Astrocyte of the cerebellum (primary cell): ENCODE data around the gene PARD3B.

Experiments used
- DNase-seq: peaks from one replicate; pipeline ENCODE4 v3.0.0-alpha.2; 2011; ENCODE audit warnings: low read depth
- H3K4me3 ChIP-seq: 2 replicates; pipeline ENCODE4 v1.5.1; 2011; ENCODE audit warnings: mild to moderate bottlenecking, low read depth, low read length, moderate library complexity
- CTCF ChIP-seq: IDR thresholded peaks from 2 replicates; pipeline ENCODE4 v1.5.1; 2012; ENCODE audit warnings: low read length, low read depth, moderate library complexity, mild to moderate bottlenecking; ENCODE audit errors: missing control alignments
- in situ Hi-C: cut with HindIII; loops from 2 replicates; pipeline ENCODE4 v1.10.0; 2017; ENCODE audit warnings: low sequenced_read_pairs

Gene PARD3B

DNA sequence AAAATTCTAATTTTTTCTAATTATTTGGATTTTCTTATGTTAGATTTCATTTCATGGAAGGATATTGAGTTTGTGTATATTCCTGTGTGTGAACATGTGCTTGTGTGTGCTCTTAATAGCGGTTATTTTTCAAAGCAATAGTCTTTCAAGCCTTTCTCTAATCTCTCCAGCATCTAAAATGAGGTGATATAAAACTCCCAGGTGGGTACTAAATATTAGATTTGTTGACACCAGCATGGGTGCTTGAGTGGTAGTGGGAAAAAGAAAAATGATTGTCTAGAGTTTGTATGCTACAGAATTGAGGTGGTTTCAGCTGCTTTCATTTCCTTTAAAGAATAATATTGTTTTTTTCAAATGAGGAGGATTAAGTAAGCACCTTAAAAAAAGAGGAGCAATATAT lies 296.8 kb downstream of the PARD3B start:
- no peak for TF ChIP-seq CTCF

GRCh38 chr2:204842661-204843485 lies 297.6 kb downstream of the PARD3B start:
- DNase-seq: peak; percentile 82
- in situ Hi-C loops: no loop called here
- no peak overlapping the region for H3K4me3 ChIP-seq
- TF ChIP-seq CTCF: no peak

More for the DNA sequence above, 296.8 kb downstream of the PARD3B start:
- no peak for DNase-seq
- in situ Hi-C loops: no loop called here
- no peak overlapping the region for H3K4me3 ChIP-seq

DNA sequence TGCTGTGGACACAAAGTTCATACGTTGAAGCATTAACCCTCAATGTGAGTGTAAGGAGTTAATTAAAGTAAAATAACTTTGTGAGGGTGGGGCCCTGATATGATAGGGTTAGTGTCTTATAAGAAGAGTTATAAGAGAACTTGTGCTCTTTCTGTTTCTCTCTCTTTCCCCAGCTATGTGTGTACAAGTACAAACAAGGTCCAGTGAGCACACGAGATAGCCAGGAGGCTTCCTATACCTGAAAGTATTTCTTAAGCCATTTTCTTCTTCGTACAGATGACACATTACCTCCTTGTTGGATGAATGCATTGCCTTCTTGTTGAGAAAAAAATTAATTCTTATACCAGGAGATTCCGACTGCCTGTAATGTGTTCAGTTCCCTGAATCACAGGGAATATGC lies 301.2 kb downstream of the PARD3B start:
- no peak overlapping the region for H3K4me3 ChIP-seq
- DNase-seq: no peak
- in situ Hi-C loops: no loop called here
- no peak for TF ChIP-seq CTCF

DNA sequence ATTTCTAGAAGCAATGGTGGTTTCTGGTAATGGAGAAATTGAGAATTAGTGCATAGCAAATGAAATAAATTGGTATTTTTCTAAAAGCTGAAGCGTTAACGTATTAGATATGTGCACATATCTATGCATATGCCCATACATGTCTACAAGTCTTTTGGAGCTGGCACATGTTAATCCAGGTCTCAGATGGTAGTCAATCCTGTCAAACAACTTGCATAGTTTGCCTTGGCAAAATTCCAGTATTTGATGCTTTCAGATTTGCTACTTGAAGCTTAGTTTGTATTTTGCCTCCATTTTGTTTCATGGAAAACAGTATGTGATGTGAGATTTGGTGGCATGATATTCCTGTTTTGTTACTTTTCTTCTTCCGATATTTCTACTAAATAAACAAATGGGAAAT lies 304.6 kb downstream of the PARD3B start:
- in situ Hi-C loops: no loop called here
- H3K4me3 ChIP-seq: no peak overlapping the region
- no peak for DNase-seq
- no peak for TF ChIP-seq CTCF

DNA sequence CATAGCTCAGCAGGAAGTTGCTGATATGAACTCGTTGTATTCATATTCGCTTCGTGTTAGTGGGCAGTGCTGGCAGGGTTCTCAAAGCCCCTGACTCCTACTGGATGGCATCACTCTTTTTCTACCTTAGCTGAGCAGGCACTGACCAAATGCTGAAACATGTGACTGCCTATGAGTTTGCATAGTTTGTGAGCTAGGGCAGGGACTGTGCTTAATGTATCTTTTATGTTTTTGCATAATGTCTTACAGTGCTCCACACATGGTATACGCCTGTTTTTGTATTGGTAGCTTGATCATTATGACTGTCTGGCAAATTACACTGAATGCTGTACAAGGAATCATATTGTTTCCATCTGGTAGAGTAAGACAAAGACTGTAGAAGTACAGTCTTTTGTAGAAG lies 305.3 kb downstream of the PARD3B start:
- no peak overlapping the region for H3K4me3 ChIP-seq
- no peak for TF ChIP-seq CTCF
- DNase-seq: no peak
- in situ Hi-C loops: no loop called here

GRCh38 chr2:204853905-204854304 lies 308.6 kb downstream of the PARD3B start:
- DNase-seq: no peak
- in situ Hi-C loops: no loop called here

More at GRCh38 chr2:204853905-204854304, 308.6 kb downstream of the PARD3B start:
- TF ChIP-seq CTCF: no peak
- H3K4me3 ChIP-seq: no peak overlapping the region
